Activated CD4-positive, alpha-beta T cell treated with anti-CD3 and anti-CD28 coated beads for 24 hours (primary cell): ENCODE data around the gene PARP14.
A peak's percentile ranks its signal among the peaks of the same experiment; 100 is the strongest.
"Not testable (repeated sequence)": the region's sequence is repeated elsewhere in the genome, so short reads cannot be mapped to it uniquely, and the experiment has no call there.

Experiments
- DNase-seq, 2 donors: peaks; one replicate each; pipeline ENCODE4 v3.0.0-alpha.2; 2020; ENCODE audit warnings: low read depth in 2 of 2

The PARP14 gene, protein sequence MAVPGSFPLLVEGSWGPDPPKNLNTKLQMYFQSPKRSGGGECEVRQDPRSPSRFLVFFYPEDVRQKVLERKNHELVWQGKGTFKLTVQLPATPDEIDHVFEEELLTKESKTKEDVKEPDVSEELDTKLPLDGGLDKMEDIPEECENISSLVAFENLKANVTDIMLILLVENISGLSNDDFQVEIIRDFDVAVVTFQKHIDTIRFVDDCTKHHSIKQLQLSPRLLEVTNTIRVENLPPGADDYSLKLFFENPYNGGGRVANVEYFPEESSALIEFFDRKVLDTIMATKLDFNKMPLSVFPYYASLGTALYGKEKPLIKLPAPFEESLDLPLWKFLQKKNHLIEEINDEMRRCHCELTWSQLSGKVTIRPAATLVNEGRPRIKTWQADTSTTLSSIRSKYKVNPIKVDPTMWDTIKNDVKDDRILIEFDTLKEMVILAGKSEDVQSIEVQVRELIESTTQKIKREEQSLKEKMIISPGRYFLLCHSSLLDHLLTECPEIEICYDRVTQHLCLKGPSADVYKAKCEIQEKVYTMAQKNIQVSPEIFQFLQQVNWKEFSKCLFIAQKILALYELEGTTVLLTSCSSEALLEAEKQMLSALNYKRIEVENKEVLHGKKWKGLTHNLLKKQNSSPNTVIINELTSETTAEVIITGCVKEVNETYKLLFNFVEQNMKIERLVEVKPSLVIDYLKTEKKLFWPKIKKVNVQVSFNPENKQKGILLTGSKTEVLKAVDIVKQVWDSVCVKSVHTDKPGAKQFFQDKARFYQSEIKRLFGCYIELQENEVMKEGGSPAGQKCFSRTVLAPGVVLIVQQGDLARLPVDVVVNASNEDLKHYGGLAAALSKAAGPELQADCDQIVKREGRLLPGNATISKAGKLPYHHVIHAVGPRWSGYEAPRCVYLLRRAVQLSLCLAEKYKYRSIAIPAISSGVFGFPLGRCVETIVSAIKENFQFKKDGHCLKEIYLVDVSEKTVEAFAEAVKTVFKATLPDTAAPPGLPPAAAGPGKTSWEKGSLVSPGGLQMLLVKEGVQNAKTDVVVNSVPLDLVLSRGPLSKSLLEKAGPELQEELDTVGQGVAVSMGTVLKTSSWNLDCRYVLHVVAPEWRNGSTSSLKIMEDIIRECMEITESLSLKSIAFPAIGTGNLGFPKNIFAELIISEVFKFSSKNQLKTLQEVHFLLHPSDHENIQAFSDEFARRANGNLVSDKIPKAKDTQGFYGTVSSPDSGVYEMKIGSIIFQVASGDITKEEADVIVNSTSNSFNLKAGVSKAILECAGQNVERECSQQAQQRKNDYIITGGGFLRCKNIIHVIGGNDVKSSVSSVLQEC (N-terminal part only)

DNA sequence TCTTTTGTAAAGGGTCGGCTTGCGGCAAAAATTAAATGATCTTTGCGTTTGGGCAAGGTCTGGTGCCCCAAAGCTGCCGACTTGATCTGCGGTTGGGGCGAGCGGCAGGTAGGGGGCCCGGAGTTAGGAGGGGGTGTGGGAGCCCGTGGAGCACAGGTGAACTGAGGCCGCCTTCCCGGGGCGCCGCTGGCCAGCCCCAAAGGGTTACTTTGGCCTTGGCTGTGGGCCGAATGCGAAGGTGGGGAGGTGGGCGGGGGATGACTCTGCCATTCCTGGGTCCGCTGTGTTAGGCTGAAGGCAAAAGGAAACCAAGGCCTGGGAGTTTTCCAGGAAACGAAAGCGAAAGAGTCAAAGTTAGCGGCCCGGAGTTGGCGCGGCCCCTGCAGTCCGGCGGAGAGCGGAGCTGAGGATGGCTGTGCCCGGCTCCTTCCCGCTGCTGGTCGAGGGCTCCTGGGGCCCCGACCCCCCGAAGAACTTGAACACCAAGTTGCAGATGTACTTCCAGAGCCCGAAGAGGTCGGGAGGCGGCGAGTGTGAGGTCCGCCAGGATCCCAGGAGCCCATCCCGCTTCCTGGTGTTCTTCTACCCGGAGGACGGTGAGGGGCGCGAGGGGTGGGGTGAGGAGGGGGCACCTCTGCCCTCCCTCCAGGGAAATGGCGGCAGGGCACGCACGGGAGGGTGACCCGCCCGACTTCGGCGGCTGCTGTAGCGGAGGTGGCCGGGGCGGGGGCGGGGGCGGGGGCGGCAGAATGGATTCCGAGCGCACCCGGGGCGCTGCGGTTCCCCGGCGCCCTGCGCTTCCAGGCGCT lies at the start of gene PARP14:
PARP14 (plus strand) TSS at position 365 of the 809 bp plus-strand sequence; CDS start at position 410, 45 bp downstream.
- DNase-seq, result peak; percentile 41 to 47

DNA sequence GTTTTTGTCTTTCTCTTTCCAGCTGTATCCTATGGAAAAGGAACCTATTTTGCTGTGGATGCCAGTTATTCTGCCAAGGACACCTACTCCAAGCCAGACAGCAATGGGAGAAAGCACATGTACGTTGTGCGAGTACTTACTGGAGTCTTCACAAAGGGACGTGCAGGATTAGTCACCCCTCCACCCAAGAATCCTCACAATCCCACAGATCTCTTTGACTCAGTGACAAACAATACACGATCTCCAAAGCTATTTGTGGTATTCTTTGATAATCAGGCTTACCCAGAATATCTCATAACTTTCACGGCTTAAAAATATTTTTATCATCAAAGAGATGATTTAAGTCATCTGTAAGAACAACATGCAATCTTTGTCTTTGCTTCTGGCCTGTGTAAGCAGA lies 44.9 kb upstream of the PARP14 start:
- no peak for DNase-seq

DNA sequence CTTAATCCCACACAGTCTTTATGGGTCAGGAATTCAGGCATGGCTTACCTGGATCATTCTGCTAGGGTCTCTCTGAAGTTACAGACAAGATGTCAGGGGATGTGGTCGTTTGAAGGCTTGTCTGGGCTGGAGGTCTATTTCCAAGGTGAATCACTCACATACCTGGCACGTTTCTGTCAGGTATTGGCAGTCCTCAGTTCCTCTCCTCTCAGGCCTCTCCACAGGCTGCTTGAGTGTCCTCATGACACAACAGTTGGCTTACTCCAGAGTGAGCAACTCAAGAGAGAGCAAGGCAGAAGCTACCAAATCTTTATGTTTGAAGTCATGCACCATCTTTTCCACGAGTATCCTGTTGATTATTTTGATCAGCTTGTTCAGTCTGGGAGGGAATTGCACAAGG lies 43.9 kb upstream of the PARP14 start:
- no peak for DNase-seq

DNA sequence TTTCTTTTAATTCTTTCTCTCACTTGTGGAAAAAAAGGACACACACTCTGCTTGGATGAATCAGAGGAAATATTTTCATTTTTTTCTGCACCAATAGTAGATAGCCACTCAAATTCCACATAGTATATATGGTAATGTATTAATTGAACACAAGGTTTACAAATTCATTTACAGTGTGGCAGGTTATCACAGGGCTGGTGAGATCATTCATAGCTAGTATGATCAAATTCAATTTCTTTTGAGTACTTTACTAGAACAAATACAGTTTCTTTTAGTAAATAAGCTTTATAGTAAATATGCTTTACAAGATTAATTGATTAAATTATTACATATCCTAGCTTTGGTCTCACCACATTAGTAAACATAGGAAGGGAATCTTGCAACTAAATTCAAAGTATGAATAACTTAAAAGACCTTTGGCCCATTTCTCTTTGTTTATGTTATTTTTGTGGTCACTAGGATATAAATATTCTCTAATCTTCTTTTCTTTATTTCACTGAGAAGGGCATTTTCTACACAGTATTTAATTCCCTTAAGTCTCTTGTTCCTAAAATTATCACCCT lies 40.1 kb upstream of the PARP14 start:
- DNase-seq, result no peak

DNA sequence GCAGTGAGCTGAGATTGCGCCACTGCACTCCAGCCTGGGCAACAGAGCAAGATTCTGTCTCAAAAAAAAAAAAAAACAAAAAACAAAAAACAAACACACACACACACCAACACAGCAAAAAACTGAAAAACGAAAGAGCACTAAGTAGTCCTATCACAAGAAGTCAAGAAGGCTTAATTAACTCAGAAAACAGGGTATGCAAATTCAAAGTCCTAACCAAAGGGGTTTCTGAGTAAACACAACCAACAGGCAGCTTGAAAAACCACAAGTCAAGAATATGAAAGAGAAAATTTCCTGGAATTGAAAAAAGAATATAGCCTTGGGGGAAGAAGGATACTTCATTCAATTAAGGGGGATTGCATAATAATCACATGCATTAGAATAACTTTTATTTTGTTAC lies 37.7 kb upstream of the PARP14 start:
- no peak for DNase-seq

DNA sequence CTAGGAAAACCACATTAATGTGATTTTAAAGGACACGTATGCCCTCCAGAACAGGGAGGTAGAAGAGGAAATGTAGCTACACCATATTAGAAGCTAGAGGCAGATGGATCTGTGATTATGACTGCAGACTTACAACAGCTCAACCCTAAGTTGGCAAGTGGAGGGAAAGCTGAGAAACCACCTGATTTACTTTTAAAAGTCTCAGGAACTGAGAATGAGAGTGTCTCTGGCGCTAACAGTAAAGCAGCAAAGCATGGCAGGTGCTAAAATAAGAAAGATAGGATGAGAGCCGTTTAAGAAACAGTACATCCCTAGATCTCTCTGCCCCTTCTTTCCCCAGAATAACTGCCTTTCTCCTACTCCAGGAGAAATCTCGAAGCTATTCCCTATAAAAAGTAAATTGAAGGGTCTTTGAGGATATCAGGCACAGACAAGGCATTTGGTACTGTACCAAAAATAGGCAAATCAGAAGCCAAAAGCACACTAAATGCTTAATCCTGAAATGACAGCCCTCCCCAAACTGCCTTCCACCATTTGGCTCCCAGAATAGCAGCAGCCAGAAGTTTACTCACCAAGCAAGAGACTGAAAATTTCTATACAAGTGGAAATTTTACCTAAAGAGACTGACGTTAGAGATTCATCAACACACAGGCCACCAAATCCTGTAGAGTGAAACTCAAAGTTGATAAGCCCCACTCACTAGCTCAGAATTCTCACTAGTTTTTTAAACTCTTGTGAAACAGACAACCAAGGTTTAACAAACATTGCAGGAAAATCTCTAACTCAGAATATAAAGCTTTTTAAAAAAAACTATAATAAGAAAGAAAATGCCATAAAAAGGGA lies 34.3 kb upstream of the PARP14 start:
- DNase-seq, result no peak

DNA sequence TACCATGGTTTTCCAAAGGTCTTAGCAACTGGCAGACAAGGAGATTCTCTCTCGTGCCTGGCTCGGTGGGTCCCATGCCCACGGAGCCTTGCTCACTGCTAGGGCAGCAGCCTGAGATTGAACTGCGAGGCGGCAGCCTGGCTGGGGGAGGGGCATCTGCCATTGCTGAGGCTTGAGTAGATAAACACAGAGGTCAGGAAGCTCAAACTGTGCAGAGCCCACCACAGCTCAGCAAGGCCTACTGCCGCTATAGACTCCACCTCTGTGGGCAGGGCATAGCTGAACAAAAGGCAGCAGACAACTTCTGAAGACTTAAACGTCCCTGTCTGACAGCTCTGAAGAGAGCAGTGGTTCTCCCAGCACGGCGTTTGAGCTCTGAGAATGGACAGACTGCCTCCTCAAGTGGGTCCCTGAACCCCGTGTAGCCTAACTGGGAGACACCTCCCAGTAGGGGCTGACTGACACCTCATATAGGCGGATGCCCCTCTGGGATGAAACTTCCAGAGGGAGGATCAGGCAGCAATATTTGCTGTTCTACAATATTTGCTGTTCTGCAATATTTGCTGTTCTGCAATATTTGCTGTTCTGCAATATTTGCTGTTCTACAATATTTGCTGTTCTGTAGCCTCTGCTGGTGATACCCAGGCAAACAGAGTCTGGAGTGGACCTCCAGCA lies 29.3 kb upstream of the PARP14 start:
- not testable (repeated sequence) for DNase-seq

DNA sequence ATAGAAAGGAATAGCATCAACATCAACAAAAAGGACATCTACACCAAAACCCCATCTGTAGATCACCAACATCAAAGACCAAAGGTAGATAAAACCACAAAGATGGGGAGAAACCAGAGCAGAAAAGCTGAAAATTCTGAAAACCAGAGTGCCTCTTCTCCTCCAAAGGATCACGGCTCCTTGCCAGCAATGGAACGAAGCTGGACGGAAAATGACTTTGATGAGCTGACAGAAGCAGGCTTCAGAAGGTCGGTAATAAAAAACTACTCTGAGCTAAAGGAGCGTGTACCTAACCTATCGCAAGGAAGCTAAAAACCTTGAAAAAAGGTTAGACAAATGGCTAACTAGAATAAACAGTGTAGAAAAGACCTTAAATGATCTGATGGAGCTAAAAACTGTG lies 28.7 kb upstream of the PARP14 start:
- not testable (repeated sequence) for DNase-seq

DNA sequence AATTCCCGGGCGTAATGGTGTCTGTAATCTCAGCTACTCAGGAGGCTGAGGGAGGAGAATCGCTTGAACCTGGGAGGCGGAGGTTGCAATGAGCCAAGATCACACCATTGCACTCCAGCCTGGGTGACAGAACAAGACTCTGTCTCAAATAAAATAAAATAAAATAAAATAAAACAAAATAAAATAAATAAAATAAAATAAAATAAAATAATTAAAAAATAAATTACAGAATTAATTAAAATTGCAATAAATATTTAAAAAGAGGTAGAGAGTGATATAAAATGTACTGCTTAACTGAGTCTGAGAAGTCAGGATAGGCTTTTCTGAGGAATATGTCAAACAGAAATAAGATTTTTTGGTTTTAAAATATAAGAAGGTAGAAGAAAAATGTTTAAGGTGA lies 22.3 kb upstream of the PARP14 start:
- DNase-seq, result not testable (repeated sequence)

DNA sequence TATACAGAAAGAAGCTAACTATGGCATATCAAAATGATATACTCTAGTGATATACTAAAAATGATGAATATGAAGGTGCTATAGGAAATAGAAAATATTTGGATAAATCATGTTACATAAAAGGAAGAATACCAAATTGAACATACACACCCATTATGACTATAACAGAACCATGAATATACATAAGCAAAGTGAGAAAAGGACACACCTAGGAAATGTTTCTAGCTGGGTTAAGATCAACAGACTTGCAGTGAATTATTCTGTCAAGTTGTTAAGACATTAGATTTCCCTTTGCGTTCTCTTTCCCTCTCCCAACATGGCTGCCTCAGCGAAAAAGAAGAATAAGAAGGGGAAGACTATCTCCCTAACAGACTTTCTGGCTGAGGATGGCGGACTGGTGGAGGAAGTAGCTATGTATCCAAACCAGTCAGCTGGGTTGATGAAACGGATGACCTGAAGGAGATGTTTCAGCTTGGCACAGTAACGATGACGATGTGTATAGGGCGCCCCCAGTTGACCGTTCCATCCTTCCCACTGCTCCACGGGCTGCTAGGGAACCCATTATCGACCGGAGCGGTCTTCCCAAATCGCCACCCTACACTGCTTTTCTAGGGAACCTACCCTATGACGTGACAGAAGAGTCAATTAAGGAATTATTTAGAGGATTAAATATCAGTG lies 20.2 kb upstream of the PARP14 start:
- no peak for DNase-seq

DNA sequence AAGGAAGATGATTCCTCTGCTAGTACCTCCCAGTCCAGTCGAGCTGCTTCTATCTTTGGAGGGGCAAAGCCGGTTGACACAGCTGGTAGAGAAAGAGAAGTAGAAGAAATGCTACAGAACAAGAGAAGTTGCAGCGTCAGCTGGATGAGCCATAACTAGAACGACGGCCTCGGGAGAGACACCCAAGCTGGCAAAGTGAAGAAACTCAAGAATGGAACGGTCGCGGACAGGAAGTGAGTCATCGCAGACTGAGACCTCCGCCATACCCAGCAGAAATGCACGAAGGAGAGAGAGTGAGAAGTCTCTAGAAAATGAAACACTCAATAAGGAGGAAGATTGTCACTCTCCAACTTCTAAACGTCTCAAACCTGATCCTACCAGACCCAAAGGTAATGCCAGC lies 19.0 kb upstream of the PARP14 start:
- DNase-seq, result no peak

DNA sequence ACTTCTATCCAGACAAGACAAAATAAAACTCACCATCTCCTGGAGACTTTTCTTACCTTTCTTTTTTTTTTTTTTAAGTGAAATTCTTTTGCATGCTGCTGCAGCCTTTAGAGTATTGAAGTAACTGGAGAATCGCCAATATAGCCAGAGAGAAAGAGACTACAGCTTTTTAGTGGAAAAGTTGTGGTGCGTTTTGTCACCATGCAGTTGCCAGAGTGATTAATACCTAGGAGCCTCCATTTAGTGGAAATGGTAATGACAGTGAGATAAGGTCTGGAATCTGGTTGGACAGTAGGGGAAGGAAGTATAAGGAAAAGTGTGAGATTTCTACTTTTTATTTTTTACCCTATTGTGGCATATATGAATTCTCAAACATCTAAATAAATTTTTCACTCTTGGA lies 18.1 kb upstream of the PARP14 start:
- no peak for DNase-seq

DNA sequence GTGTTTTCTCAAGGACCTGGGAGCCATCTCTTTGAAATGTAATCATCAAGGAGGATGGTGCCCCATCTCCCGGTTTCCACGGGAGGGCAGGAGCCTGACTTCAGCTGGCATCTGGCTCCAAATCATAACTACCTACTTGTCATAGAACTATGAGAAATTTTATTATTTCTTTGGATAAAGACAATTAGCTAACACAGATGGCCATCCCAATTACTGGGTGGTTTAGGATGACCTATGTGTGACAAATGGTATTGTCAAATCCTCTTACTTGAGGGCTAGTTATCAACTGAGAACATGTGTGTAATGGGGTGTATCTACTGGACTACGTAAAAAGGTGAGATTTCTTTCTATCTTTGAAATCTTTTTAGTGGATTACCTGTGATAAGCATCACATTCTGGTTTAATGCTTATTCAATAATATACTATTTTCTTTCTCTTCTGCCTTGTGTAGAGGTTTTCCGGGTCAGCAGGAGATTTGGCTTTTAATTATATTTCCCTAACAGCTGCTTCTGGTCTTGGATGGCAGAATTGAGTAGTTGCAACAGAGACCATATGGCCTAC lies 15.3 kb upstream of the PARP14 start:
- DNase-seq, result no peak

DNA sequence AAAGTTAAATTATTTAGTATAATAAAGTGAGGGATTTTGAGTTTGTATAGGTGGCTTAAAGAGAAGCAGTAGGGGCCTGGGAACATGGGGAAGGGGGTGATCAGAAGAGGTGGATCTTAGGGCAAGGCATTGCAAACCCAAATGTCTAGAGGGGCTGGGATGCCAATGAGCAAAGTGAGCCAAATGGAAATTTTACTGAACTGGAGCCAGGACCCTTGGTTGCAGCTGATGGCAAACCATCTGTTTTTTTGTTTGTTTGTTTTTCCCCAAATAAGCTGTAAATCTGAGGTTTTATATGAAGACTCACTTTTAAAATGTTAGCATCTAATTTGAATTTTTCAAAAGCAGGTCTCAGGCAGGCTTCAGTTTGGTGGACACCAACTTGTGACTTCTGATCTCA lies 14.8 kb upstream of the PARP14 start:
- no peak for DNase-seq

DNA sequence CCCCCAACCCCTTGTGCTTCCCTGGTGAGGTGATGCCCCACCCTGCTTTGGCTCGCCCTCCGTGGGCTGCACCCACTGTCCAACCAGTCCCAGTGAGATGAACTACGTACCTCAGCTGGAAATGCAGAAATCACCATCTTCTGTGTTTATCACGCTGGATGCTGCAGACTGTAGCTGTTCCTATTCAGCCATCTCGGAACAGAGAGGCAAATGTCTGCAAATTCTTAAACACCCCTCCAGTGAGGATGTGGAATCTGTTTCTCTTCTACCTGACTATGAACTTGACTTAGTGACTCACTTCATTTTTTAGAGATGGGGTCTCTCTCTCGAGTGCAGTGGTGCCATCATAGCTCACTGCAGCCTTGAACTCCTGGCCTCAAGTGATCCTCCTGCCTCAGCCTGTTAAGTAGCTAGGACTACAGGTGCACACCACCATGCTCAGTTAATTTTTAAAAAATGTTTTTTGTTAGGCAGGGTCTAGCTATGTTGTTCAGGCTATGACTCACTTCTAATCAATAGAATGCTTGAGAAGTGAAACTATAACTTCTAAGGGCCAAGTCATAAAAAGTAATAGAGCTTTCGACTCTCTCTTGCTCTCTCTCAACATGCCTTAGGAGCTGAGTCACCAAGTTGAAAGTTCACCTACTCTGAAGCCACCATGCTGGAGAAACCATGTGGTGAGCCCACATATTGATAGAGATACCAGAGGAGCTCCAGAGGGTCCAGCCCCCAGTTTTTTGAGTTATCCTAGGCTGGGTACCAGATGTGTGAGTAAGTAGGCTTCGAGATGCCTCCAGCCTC lies 11.5 kb upstream of the PARP14 start:
- peak in 1 of 2 donors; percentile 27 for DNase-seq

DNA sequence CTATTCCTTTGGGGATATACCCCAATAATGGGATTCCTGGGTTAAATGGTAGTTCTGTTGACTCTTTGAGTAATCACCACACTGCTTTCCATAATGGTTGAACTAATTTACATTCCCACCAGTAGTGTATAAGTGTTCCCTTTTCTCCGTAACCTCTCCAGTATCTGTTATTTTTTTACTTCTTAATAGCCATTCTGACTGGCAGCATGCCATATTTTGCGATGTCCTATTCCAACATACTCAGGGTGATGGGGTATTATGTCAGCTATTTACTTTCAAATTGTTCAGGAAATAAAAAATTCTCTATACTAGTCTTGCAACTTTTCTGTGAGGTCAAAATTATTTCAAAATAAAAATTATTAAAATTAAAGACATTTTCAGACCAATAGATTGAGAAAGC lies 9.1 kb upstream of the PARP14 start:
- no peak for DNase-seq

DNA sequence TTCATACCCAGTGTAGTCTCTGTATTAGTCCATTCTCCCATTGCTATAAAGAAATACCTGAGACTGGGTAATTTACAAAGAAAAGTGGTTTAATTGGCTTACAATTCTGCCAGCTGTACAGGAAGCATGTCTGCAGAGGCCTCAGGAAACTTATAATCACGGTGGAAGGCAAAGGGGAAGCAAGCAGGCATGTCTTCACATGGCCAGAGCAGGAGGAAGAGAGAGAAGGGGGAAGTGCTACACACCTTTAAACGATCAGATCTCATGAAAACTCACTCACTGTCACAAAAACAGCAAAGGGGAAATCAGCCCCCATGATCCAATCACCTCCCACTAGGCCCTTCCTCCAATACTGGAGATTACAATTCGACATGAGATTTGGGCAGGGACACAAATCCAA lies 6.3 kb upstream of the PARP14 start:
- DNase-seq, result no peak

DNA sequence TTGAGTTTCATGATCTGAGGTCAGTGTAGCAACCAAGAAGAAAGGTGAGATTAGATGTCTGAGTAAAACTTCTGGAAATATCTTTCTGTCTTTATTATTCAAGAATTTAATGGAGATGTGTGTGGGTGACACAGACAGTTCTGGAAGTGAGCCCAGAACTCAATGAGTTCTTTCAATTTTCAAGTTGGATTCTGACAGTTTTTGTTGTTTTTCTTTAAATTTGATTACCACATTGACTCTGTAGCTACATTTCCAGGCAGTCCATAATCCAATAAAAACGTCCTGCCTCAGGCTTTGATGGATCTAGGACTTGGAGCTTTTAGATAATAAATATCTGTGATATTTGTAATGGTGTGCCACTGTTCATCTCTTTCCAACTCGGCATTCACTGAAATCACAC lies 3.9 kb upstream of the PARP14 start:
- DNase-seq, result no peak
